Measurements from ENCODE around the gene MEI1.

DNA sequence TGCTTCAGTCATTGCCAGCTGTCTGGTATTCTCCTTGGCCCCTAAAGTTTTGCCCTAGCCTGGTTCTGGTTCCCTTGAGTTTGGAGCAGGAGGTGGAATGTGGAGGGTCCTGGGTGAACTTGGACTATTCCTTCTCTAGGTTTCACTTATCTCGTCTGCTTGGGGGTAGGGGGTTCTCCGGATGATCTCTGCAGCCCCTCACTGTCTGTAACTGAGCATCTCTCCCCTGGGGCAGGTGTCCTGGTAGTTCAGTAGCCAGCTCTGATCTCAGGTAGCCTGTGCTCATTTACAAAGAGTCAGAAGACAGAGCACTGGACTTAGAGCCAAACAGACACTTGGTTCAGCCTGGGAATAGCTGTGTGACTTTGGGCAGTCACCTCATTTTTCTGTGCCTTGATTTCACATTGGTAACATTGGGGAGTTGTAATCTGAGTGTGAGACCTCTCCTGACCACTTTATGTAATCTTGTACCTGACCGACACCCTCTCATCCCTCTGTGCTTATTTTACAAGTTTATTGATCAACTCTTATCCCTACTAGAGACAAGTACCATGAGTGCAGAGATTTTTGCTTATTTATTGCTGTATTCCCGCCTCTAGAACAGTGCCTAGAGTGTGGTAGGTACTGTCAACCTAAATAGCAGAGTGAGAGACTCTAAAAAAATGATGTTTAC is 102.0 kb downstream of the MEI1 start:
- TF ChIP-seq, protein P1, sequence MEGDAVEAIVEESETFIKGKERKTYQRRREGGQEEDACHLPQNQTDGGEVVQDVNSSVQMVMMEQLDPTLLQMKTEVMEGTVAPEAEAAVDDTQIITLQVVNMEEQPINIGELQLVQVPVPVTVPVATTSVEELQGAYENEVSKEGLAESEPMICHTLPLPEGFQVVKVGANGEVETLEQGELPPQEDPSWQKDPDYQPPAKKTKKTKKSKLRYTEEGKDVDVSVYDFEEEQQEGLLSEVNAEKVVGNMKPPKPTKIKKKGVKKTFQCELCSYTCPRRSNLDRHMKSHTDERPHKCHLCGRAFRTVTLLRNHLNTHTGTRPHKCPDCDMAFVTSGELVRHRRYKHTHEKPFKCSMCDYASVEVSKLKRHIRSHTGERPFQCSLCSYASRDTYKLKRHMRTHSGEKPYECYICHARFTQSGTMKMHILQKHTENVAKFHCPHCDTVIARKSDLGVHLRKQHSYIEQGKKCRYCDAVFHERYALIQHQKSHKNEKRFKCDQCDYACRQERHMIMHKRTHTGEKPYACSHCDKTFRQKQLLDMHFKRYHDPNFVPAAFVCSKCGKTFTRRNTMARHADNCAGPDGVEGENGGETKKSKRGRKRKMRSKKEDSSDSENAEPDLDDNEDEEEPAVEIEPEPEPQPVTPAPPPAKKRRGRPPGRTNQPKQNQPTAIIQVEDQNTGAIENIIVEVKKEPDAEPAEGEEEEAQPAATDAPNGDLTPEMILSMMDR (IDR thresholded peaks at IDR 0.05): no peak
- TF ChIP-seq EP300 (IDR thresholded peaks at IDR 0.05) (no peak), POLR2AphosphoS5 (IDR thresholded peaks at IDR 0.05) (no peak)

All from stomach (tissue), 4 donors.